Astrocyte (in vitro differentiated cells and primary cell): ENCODE measurements around the gene PTPRF. TPM values are rescaled to one million over a fixed set of nuclear protein-coding genes. Genes with fewer than 3 reads are reported as not detected.

Source experiments
- DNase-seq: peaks from one replicate; pipeline ENCODE4 v3.0.0-alpha.2; 2010; ENCODE audit warnings: low read depth
- FAIRE-seq: peaks from 2 replicates; lab custom pipeline; 2011; peaks lifted over from hg19 to GRCh38; lab: Jason Lieb, UNC
- H2AFZ ChIP-seq: 2 replicates; pipeline ENCODE4 v1.6.0; 2012; ENCODE audit warnings: low read depth, low read length, inconsistent platforms
- H3K27ac ChIP-seq: 2 replicates; pipeline ENCODE4 v1.5.1; 2011; ENCODE audit warnings: low read depth, low read length, inconsistent platforms
- H3K27me3 ChIP-seq: 2 replicates; pipeline ENCODE4 v1.6.0; 2011; ENCODE audit warnings: low read length, inconsistent platforms; ENCODE audit not compliant: insufficient read depth
- H3K36me3 ChIP-seq: 2 replicates; pipeline ENCODE4 v1.5.1; 2011; ENCODE audit warnings: low read length, inconsistent platforms; ENCODE audit not compliant: insufficient read depth
- H3K4me1 ChIP-seq: 2 replicates; pipeline ENCODE4 v1.5.1; 2011; ENCODE audit warnings: low read length, inconsistent platforms; ENCODE audit not compliant: insufficient read depth
- H3K4me2 ChIP-seq: 2 replicates; pipeline ENCODE4 v1.6.0; 2012; ENCODE audit warnings: low read length, inconsistent platforms
- H3K4me3 ChIP-seq: 2 replicates; pipeline ENCODE4 v1.5.1; 2011; ENCODE audit warnings: low read depth, mild to moderate bottlenecking, low read length, inconsistent platforms; ENCODE audit not compliant: insufficient read depth
- H3K79me2 ChIP-seq: 2 replicates; pipeline ENCODE4 v1.6.0; 2012; ENCODE audit warnings: mild to moderate bottlenecking, low read length, inconsistent platforms; ENCODE audit not compliant: insufficient read depth
- H3K9ac ChIP-seq: 2 replicates; pipeline ENCODE4 v1.6.0; 2012; ENCODE audit warnings: mild to moderate bottlenecking, low read length, inconsistent platforms
- H3K9me3 ChIP-seq: 2 replicates; pipeline ENCODE4 v1.5.1; 2012; ENCODE audit warnings: low read depth, mild to moderate bottlenecking, low read length, inconsistent platforms; ENCODE audit not compliant: insufficient read depth
- H4K20me1 ChIP-seq: 2 replicates; pipeline ENCODE4 v1.6.0; 2012; ENCODE audit warnings: low read length, inconsistent platforms; ENCODE audit not compliant: insufficient read depth
- H3K27ac Mint-ChIP-seq: one replicate; pipeline ENCODE4 v1.8.0; 2021; ENCODE audit warnings: mild to moderate bottlenecking, mixed read lengths; ENCODE audit not compliant: unreplicated experiment
- H3K27me3 Mint-ChIP-seq: one replicate; pipeline ENCODE4 v1.8.0; 2021; ENCODE audit warnings: low read depth, mixed read lengths; ENCODE audit not compliant: unreplicated experiment
- H3K36me3 Mint-ChIP-seq: one replicate; pipeline ENCODE4 v1.8.0; 2021; ENCODE audit warnings: low read depth, mixed read lengths; ENCODE audit not compliant: unreplicated experiment
- H3K4me1 Mint-ChIP-seq: one replicate; pipeline ENCODE4 v1.8.0; 2021; ENCODE audit warnings: low read depth, mixed read lengths; ENCODE audit not compliant: unreplicated experiment
- H3K4me3 Mint-ChIP-seq: one replicate; pipeline ENCODE4 v1.8.0; 2021; ENCODE audit warnings: mild to moderate bottlenecking, moderate library complexity, mixed read lengths; ENCODE audit not compliant: unreplicated experiment
- H3K9me3 Mint-ChIP-seq: one replicate; pipeline ENCODE4 v1.8.0; 2021; ENCODE audit warnings: mild to moderate bottlenecking, mixed read lengths; ENCODE audit not compliant: unreplicated experiment
- EZH2 ChIP-seq: IDR thresholded peaks from 2 replicates; pipeline ENCODE4 v1.6.1; 2012; ENCODE audit warnings: mild to moderate bottlenecking, low read length, inconsistent platforms; ENCODE audit not compliant: insufficient read depth
- total RNA-seq: library from RNA; stranded (reverse); gene quantifications from 2 replicates; pipeline ENCODE4 v1.2.1, GENCODE V29; 2021
- TF ChIP-seq, protein P1 (sequence below): IDR thresholded peaks from 2 replicates; pipeline ENCODE4 v1.5.1; 2011; ENCODE audit warnings: low read depth, mild to moderate bottlenecking, inconsistent platforms, low read length, moderate library complexity; ENCODE audit not compliant: insufficient read depth

PTPRF gene
- total RNA-seq, 1 donor from 2014 or later, result 275 TPM

- H3K27me3 Mint-ChIP-seq, result peaks cover 13% of the 10 kb centered on the region
Observed at GRCh38 chr1:43512133-43512532, 18.6 kb upstream of the PTPRF start.

GRCh38 chr1:43512681-43513080 lies 18.0 kb upstream of the PTPRF start:
- Histone ChIP-seq H2AFZ (no peak overlapping the region), H3K9me3 (peaks cover 3% of the 10 kb centered on the region), H3K4me2 (no peak overlapping the region), H3K27me3 (no peaks in the 10 kb centered on the region), H3K4me1 (no peaks in the 10 kb centered on the region), H3K4me3 (no peak overlapping the region), H3K9ac (no peak overlapping the region), H3K36me3 (no peaks in the 10 kb centered on the region), H4K20me1 (no peaks in the 10 kb centered on the region), H3K79me2 (no peaks in the 10 kb centered on the region), H3K27ac (no peak overlapping the region)
- no peak overlapping the region for H3K27ac Mint-ChIP-seq
- no peak overlapping the region for H3K4me3 Mint-ChIP-seq
- no peaks in the 10 kb centered on the region for H3K4me1 Mint-ChIP-seq
- peaks cover 10% of the 10 kb centered on the region for H3K9me3 Mint-ChIP-seq
- H3K27me3 Mint-ChIP-seq, result peaks cover 12% of the 10 kb centered on the region
- DNase-seq (no peak), FAIRE-seq (no peak)
- TF ChIP-seq, protein P1, sequence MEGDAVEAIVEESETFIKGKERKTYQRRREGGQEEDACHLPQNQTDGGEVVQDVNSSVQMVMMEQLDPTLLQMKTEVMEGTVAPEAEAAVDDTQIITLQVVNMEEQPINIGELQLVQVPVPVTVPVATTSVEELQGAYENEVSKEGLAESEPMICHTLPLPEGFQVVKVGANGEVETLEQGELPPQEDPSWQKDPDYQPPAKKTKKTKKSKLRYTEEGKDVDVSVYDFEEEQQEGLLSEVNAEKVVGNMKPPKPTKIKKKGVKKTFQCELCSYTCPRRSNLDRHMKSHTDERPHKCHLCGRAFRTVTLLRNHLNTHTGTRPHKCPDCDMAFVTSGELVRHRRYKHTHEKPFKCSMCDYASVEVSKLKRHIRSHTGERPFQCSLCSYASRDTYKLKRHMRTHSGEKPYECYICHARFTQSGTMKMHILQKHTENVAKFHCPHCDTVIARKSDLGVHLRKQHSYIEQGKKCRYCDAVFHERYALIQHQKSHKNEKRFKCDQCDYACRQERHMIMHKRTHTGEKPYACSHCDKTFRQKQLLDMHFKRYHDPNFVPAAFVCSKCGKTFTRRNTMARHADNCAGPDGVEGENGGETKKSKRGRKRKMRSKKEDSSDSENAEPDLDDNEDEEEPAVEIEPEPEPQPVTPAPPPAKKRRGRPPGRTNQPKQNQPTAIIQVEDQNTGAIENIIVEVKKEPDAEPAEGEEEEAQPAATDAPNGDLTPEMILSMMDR, result no peak
- no peak for TF ChIP-seq EZH2
- no peaks in the 10 kb centered on the region for H3K36me3 Mint-ChIP-seq

More at GRCh38 chr1:43512133-43512532, 18.6 kb upstream of the PTPRF start:
- Histone ChIP-seq H3K9me3 (peaks cover 3% of the 10 kb centered on the region), H3K9ac (no peak overlapping the region), H2AFZ (no peak overlapping the region), H3K27me3 (no peaks in the 10 kb centered on the region), H3K79me2 (no peaks in the 10 kb centered on the region), H4K20me1 (no peaks in the 10 kb centered on the region), H3K4me2 (no peak overlapping the region), H3K36me3 (no peaks in the 10 kb centered on the region), H3K4me1 (no peaks in the 10 kb centered on the region), H3K27ac (no peak overlapping the region), H3K4me3 (no peak overlapping the region)
- FAIRE-seq (no peak), DNase-seq (no peak)
- Mint-ChIP-seq H3K4me3 (no peak overlapping the region), H3K4me1 (no peaks in the 10 kb centered on the region), H3K36me3 (no peaks in the 10 kb centered on the region), H3K27ac (no peak overlapping the region), H3K9me3 (peaks cover 10% of the 10 kb centered on the region)
- TF ChIP-seq, protein P1, result no peak
- TF ChIP-seq EZH2, result no peak

- no peaks in the 10 kb centered on the region for H3K79me2 ChIP-seq
- H2AFZ ChIP-seq, result no peak overlapping the region
- H3K9ac ChIP-seq, result no peak overlapping the region
- peaks cover 7% of the 10 kb centered on the region for H3K27me3 Mint-ChIP-seq
- H3K9me3 Mint-ChIP-seq, result peaks cover 10% of the 10 kb centered on the region
- no peak overlapping the region for H3K4me3 ChIP-seq
- no peaks in the 10 kb centered on the region for H4K20me1 ChIP-seq
- no peaks in the 10 kb centered on the region for H3K4me1 ChIP-seq
- no peaks in the 10 kb centered on the region for H3K27me3 ChIP-seq
- no peak overlapping the region for H3K27ac ChIP-seq
- FAIRE-seq, result no peak
- DNase-seq, result no peak
- no peak overlapping the region for H3K4me2 ChIP-seq
- peaks cover 3% of the 10 kb centered on the region for H3K9me3 ChIP-seq
- TF ChIP-seq, protein P1, result no peak
- TF ChIP-seq EZH2, result no peak
- no peaks in the 10 kb centered on the region for H3K36me3 Mint-ChIP-seq
- no peaks in the 10 kb centered on the region for H3K36me3 ChIP-seq
- H3K27ac Mint-ChIP-seq, result no peak overlapping the region
- H3K4me1 Mint-ChIP-seq, result no peaks in the 10 kb centered on the region
- H3K4me3 Mint-ChIP-seq, result no peak overlapping the region
Observed at GRCh38 chr1:43513471-43514173, 17.1 kb upstream of the PTPRF start.
